OCI-M2 (cell line): Measurements from ENCODE around the gene ASS1.
"Not testable (repeated sequence)": the region's sequence is repeated elsewhere in the genome, so short reads cannot be mapped to it uniquely, and the experiment has no call there.

Experiments
- DNase-seq: peaks from one replicate; lab custom pipeline; 2025; ENCODE audit not compliant: unreplicated experiment; lab: John Stamatoyannopoulos, UW

The ASS1 gene

DNA sequence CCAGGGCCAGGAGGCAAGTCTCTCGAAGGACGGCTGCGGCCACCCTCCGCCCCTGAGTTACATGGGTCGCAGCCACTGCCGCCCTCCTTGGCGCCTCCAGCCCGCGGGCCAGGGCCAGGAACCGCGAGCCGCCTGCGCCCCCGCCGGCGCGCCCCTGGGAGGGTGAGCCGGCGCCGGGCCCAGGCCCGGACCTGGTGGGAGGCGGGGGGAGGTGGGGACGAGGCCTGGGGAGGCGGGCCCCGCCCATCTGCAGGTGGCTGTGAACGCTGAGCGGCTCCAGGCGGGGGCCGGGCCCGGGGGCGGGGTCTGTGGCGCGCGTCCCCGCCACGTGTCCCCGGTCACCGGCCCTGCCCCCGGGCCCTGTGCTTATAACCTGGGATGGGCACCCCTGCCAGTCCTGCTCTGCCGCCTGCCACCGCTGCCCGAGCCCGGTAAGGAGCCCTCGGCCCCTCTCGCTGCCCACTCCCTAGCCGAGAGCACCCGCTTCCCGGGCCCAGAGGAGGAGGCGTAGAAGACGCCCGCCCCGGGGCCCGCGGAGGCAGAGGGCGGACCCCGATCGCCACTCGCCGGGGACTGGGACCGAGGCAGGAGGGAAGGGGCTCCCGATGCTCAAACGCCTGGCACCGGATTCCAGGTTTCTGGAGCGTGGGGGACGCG lies at the start of gene ASS1:
Gene ASS1, plus strand, starts transcription at position 397 of the 657 bp plus-strand sequence. CDS start 7,268 bp downstream, outside the sequence.
- DNase-seq, result no peak

DNA sequence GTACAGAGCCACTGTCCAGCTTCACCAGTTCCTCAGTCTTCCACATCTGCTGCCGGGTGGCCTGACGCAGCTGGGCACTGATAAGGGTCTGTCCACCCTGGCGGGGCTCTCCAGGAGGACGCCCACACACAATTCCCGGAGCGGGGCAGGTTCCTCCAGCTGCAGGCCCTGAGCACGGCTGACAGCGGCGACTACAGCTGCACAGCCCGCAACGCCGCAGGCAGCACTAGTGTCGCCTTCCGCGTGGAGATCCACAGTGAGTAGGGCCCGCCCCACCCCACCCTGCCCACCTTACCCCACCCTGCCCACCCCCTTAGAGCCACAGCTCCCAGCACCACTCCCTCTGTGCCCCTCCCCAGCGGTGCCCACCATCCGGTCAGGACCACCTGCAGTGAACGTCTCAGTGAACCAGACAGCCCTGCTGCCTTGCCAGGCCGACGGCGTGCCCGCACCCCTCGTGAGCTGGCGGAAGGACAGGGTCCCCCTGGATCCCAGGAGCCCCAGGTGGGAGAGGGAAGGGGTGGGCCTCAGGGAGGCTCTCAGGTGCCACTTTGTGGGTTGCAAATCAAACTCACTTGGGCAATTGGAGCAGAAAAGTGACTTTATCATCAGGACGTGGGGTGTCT lies 48.8 kb upstream of the ASS1 start:
- no peak for DNase-seq

DNA sequence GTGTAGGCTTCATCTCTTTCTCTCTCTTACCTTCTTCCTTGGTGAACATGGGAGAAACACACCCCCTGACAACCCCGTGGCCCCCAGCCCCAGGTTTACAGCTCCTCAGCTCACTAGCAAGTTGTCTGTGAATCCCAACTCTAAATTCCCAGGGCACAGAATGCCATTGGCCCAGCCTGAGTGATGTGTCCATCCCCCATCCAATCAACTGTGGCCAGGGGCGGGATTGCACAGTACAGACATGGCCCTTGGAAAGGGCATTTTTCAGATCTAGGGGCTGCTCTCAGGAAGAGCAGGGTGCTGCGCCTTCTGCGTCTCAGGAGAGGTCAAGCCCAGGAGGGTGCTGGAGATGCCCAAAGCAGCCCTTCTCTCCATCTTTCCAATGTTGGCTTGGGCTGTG lies 48.2 kb upstream of the ASS1 start:
- DNase-seq, result no peak

DNA sequence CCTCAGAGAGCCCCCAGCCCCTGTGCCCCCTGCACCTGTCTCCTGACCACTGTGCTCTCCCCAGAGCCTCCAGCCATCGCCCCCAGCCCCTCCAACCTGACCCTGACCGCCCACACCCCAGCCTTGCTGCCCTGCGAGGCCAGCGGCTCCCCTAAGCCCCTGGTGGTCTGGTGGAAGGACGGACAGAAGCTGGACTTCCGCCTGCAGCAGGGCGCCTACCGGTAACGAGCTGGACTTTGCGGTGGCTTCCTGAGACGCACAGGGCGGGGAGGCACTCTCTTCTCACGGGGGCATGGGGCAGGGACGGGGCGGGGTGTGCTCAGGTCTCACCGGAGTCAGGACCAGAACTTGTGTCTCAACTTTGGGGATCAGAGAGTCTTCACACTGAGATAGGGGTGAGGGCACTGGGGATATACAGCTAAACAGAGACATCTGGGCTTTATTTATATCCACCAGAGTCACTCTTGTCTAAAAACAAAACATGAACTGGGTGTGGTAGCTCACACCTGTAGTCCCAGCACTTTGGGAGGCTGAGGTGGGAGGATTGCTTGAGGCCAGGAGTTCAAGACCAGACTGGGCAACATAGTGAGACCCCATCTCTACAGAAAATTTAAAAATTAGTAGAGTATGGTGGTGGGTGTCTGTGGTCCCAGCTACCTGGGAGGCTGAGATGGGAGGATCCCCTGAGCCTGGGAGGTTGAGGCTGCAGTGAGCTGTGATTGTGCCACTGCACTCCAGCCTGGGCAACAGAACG lies 46.1 kb upstream of the ASS1 start:
- DNase-seq, result no peak

DNA sequence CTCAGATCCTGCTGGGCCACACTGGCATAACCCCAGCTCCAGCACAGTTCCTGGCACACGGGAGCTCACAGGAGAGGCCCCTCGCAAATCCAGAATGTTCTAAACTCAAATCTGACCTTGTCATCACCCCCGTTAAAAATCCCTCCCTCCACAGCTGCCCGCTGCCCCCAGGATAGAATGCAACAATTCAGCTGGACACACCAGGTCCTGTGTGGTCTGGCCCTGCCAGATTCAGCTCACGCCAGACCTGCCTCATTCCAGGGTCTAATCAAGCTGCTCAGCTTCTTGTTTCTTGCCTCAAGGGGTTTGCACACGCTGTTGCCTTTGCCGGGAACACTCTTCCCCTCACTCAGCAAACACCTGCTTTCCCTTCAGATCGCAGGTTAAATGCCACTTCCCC lies 45.0 kb upstream of the ASS1 start:
- no peak for DNase-seq

DNA sequence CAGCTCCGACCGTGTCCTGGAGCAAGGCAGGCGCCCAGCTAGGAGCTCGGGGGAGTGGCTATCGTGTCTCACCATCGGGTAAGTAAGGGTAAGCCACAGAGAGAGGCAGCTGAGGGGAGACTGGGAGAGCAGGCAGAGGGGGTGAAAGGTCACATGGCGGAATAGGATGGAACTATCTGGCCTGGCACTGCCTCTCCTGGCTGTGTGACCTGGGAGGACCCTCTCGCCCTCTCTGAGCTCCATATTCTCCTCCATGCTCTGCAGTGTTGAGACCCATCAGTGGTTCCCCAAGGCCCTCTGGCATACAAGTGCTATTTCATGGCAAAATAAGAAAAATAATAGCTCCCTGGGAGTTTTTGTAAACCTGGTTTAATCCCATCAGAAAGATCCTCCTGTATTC lies 43.9 kb upstream of the ASS1 start:
- DNase-seq, result no peak

DNA sequence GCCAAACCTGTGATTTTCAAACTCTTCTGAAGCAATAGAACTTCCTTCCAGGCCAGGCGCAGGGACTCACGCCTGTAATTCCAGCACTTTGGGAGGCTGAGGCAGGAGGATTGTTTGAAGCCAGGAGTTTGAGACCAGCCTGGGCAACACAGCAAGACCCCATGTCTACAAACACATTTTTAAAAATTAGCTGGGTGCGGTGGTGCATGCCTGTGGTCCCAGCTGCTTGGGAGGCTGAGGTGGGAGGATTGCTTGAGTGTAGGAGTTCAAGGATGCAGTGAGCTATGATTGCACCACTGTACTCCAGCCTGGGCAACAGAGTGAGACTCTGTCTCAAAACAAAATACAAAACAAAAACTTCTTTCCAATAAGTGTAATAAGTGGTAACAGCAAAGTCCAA lies 43.0 kb upstream of the ASS1 start:
- not testable (repeated sequence) for DNase-seq

DNA sequence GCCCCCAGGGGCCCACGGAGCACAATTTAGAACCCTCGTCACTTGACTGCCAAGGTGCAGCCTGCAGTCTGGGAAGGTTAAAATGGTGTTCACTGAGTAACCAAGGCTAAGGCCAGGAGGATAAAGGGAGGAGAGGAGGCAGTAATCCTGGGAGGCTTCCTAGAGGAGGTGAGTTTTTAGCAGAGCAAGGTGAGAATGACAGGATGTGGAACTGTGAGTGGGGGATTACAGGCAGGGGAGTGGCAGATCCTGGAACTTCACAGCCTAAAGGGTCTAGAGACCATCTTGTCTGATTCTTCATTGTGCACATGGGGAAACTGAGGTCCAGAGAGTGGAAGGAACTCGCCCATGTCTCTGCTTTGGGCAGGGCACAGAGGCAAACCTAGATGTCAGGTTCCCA lies 42.5 kb upstream of the ASS1 start:
- no peak for DNase-seq

DNA sequence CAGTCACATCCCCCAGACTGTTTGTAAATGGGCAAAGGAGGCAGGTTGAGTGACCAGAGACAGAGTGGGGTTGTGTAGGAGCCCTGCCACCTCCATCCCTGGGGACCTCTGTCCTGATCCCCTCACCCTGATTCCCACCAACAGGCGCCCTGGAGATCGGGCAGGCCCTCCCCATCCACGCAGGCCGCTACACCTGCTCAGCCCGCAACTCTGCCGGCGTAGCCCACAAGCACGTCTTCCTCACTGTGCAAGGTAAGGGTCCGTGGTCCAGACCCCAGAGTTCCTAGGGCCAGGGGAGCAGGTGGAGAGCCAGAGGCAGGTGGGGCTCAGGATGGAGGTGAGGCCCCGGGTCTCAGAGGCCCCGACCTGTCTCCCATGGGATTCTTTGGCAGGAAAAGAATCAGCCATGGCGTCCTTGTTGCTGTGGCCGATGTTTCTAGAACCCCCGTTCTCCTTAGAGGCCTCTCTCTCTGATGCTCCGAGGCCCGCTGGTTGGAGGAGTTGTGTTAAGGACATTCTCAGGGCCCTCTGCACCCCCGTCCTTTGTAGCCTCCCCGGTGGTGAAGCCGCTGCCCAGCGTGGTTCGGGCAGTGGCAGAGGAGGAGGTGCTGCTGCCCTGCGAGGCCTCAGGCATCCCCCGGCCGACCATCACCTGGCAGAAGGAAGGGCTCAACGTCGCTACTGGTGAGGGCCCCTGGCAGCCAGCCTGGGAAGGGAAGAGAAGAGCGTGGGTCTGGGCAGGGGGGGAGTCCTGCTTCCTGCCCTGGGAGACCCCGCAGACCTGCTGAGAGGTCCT lies 41.9 kb upstream of the ASS1 start:
- DNase-seq, result no peak

DNA sequence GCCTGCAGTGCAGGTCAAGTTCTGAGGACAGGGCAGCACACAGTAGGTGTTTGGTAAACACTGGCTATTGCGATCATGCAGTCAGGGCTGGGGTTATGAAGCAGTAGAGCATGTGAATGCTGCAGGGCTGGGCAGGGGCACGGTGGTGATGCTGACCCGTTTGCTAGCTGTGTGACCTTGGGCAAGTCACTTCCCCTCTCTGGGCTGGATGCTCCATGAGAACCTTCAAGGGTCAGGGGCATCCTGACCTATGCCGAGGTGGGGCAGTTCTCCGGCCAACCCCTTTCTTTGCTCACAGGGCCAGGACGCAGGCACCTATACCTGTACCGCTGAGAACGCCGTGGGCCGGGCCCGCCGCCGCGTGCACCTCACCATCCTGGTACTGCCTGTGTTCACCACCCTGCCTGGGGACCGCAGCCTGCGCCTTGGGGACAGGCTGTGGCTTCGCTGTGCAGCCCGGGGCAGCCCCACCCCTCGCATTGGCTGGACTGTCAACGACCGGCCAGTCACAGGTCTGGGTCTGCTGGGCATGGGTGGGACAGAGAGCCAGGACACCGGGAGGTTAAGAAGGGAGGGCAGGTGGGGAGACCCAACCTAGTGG lies 39.0 kb upstream of the ASS1 start:
- DNase-seq, result no peak

DNA sequence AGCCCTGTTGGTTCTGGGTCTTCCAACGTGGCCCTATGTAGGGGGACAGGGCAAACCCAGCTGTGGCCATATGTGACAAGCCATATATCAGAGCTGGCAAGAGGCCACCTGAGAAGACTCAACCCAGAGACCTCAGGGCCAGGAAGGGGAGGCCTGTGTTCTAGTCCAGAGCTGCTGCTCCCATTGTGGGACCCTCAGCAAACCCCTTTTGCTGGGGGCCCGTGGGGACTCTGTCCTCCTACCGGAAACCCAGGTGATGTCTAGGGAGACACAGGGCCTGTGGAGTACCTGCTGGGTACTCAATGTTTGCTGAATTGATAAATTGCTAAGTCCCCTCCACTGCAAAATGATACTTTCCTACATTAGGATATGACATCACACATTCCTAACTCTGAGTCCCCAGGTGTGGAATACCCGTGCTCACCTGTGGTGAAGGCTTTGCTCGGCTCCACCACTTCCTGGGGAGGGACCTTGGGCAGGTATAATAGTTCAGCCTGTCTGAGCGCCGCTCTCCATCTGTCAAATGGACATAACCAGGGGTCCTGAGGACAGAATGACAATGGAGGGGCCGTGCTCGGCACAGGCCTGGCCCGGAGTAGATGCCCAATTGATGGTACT lies 38.4 kb upstream of the ASS1 start:
- DNase-seq, result no peak

DNA sequence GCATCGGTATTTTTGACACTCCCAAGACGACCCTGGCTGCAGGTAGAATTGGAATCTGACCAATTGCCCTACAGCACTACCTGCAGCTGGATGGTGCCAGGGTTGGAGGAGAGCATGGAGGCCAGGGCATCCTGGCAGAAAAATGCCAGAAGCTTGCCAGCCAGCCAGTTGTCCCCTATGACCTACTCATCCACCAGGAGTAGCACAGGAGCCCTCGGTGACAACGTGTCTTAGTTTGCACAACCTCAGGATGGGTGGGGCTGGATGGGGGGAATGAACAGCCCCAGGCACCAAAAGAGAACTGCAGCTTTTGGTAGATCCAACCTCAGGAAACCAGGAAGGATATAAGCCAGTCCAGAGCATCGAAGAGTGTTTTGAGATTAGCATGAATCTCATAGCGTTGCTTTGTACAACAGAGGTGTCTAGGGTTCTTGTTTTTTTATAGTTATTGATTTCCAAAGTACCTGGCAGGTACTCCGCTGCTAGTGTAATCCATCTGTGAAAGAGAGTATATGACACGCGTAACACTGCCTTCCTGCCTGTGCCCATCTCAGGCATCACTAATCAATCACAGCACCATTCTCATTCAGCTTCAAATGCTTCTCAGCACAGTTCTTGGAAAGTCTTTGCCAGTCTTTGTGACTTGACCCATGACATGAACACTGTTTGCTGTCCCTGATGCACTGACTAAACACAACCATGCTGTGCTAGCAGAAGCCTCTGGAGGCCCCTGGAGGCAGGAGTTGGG lies 36.7 kb upstream of the ASS1 start:
- DNase-seq, result no peak

DNA sequence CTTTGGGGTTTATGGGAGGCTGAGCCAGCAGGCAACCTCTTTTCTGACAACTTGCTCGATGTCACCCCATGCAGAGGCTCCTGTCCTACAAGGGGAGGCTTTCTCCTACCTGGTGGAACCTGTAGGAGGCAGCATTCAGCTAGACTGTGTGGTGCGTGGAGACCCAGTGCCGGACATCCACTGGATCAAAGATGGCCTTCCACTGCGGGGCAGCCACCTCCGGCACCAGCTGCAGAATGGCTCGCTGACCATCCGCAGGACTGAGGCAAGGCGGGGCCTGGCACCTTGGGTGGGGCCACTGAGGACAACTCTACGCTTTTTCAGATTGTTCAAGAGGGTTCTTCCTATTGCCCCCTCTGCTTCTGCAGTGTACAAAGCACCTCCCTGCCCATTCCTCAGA lies 36.1 kb upstream of the ASS1 start:
- no peak for DNase-seq

DNA sequence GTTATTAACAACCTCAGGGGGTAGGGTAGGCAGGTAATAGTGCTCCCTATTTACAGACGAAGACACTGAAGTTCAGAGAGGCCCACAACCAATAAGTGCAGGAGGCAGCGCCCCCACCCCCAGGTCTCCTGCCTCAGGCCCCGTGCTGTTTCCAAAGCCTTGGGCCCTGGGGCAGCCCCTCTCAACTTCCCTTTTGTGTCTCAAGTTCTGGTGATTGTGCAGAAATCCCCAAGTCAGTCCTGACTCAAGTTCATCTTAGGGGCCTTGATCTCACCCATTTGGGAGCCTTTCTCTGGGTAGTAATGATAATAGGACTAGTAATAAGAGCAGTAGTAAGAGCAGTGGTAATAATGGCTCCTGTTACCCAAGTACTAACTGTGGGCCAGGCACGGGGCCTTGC lies 35.5 kb upstream of the ASS1 start:
- no peak for DNase-seq

DNA sequence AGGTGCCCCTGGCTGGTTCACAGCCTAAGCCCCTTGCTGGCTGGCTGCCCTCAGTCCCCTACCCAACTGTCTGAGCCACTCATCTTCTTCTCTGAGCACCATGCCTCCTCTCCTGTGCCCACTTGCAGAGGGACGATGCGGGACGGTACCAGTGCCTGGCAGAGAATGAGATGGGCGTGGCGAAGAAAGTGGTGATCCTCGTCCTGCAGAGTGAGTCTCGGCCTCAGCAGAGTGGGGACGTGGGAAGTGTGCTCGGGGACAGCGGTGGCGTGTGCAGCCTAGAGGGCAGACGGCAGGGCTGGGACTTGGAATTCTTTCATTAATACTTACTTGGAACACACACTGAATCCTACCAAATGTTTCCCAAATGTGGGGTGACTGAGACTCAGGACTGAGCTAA lies 34.3 kb upstream of the ASS1 start:
- DNase-seq, result no peak

DNA sequence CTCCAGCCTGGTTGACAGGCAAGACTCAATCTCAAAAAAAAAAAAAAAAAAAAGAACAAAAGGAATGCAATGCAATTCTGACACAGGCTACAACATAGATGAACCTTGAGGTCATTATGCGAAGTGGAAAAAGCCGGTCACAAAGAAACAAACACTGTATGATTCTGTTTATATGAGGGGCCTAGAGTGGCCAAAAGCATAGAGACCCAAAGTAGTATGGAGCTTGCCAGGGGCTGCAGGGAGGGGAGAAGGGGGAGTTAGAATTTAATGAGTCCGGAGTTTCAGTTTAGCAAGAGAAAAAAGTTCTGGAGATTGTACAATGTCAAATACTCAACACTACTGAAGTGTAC lies 33.2 kb upstream of the ASS1 start:
- no peak for DNase-seq

DNA sequence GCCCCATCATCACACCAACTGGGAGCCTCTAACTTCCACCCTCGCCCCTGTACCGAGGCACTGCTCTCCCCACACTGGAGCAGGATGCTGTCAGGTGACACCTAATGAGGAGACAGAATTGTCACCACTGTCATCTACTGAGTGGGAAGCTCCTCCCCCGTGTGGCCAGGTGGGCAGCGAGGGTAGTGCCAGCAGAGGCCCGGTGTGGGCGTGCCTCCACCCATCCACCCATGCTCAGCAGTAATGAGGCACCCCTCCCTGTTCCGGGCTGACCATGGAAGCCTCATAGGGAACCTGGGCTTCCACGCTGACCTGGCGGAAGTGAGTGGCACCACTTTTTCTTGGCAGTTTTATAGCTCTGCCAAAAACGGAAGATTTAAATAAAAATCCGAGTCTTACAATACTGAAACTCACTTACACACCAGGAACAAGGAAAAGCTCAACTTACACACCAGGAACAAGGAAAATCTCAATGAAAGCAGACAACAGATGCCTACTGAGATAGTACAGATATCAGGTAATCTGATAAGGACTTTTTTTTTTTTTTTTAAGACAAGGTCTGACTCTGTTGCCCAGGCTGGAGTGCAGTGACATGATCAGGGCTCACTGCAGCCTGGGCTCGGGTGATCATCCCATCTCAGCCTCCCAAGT lies 30.6 kb upstream of the ASS1 start:
- DNase-seq, result no peak

DNA sequence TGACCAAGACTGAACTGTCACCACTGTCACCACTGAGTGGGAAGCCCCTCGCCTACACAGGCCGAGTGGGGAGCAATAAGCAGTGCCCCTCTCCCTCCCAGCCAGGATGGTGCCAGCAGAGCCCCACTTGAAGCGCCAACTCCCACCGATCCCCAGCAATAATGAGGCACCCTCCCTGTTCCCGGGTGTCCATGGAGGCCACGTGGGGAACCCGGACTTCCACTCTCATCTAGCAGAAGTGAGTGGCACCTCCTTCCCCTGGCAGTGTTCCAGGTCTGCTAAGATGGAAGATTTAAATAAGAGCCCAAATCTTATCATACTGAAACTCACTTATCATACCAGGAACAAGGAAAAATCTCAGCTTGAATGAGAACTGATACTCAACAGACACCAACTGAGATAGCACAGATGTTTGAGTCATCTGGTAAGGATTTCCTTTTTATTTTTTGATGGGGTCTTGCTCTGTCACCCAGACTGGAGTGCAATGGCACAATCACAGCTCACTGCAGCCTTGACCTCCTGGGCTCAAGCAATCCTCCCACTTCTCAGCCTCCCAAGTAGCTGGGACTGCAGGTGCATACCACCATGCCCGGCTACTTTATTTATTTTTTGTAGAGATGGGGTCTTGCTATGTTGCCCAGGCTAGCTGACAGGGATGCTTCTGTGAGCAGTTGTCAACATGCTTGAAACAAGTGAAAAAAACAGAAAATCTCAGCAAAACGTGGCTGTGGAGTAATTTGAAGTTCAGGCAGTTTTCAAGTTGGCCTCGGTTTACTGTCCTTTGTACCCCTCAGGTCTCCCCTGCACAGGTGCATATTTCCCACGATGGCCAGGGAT lies 29.6 kb upstream of the ASS1 start:
- DNase-seq, result no peak

DNA sequence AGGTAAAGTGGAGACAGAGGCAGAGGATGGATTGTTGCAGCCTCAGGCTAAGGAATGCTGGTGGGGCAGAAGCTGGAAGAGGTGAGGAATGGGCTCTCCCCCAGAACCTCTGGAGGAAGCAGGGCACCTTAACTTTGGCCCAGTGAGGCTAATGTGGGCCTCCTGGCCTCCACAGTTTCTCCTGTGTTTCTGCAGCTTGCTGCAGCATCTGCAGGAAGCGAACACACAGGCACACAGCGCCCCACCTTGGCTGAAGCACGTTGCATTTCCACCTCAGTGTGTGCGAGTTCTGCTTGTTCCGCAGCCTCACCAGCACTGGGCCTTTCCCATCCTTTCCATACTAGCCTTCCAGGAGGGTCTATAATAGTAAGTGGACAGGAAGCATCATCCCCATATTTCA lies 27.2 kb upstream of the ASS1 start:
- DNase-seq, result no peak
